GM04504 (cell line): ENCODE data around the gene SIKE1.
"Not testable (repeated sequence)": the region's sequence is repeated elsewhere in the genome, so short reads cannot be mapped to it uniquely, and the experiment has no call there.

Experiments used
- DNase-seq: peaks from one replicate; pipeline ENCODE4 v3.0.0-alpha.2; 2012; ENCODE audit warnings: low read depth

The SIKE1 gene

GRCh38 chr1:114755006-114755931, 25.2 kb downstream of the SIKE1 start:
- DNase-seq = no peak

- not testable (repeated sequence) for DNase-seq
These were observed 26.8 kb downstream of the SIKE1 start for GRCh38 chr1:114753702-114754101.

- DNase-seq = no peak
These were observed 27.3 kb downstream of the SIKE1 start for GRCh38 chr1:114753143-114753542.

- DNase-seq = no peak
These were observed 29.7 kb downstream of the SIKE1 start for GRCh38 chr1:114750780-114751179.

GRCh38 chr1:114749835-114750234, 30.6 kb downstream of the SIKE1 start:
- DNase-seq = no peak

GRCh38 chr1:114746450-114747121, 33.9 kb downstream of the SIKE1 start:
- no peak for DNase-seq

GRCh38 chr1:114745291-114745690, 35.2 kb downstream of the SIKE1 start:
- DNase-seq = no peak

- no peak for DNase-seq
These were observed 38.3 kb downstream of the SIKE1 start for GRCh38 chr1:114741963-114742746.

GRCh38 chr1:114740331-114740730, 40.2 kb downstream of the SIKE1 start:
- no peak for DNase-seq

GRCh38 chr1:114737314-114737849, 43.1 kb downstream of the SIKE1 start:
- DNase-seq = no peak

- no peak for DNase-seq
These were observed 45.0 kb downstream of the SIKE1 start for GRCh38 chr1:114735479-114735878.

GRCh38 chr1:114729782-114730181, 50.7 kb downstream of the SIKE1 start:
- DNase-seq = no peak

- no peak for DNase-seq
These were observed 51.9 kb downstream of the SIKE1 start for GRCh38 chr1:114728553-114728952.

- DNase-seq = no peak
These were observed 55.3 kb downstream of the SIKE1 start for GRCh38 chr1:114725230-114725629.

- DNase-seq = no peak
These were observed 56.6 kb downstream of the SIKE1 start for GRCh38 chr1:114723915-114724314.

GRCh38 chr1:114723457-114723856, 57.0 kb downstream of the SIKE1 start:
- DNase-seq = no peak

GRCh38 chr1:114720492-114720891, 60.0 kb downstream of the SIKE1 start:
- DNase-seq = no peak
